ENCODE results near the gene FGD4.
A peak's percentile ranks its signal among the peaks of the same experiment; 100 is the strongest.

Gene FGD4

GRCh38 chr12:32460638-32461037 lies 61.3 kb downstream of the FGD4 start:
- no peak for DNase-seq

DNA sequence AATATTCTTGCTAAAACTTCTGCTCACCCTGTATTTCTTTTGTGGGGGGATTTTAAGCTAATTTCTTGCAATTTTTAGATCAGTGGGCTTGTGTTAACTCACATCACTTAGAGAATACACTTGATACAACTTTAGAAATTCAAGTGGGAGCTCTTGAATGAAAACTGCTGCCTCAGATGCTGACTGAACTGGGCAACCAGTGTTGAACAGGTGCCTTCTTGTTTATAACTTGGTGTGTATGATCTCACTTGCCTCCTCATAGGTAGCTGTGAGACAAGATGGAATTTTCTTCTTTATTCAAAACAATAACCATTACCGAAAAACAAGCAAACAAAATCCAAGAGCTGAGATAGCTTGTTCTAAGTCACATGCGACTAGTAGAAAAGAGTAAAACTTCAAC lies 63.5 kb downstream of the FGD4 start:
- no peak for DNase-seq

GRCh38 chr12:32466187-32466586 lies 66.8 kb downstream of the FGD4 start:
- no peak for DNase-seq

DNA sequence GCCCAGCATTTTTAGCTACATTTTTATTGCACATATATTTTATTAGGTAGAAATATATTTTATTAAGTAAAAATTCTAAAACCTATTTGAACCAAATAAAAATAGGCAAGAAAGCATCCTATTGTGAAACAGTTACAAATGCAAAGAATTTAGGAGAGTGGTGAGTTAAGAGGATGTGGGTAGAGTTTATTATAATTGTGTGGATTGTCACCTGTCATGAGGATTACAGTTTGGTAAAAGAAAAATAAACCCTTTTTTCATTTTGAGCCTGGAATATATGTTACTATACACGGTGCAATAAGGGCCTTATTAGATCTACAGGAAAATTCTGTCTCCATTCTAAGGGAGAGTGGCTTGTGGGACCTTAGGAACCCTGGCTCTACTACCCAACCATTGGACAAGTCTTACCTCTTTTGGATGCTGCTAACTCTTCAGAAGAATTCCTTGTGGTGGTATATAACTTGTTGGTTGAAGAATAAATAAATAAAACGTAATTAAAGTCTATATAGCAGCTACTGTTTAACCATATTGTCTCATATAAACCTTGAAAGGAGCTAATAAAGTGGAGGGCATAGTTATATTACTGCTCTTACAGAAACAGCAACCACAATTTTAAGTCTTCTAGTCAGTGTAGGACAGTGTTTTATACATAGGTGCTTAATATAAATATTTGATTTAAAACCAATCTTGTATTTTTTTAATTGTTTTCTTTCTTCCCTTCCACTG lies 67.8 kb downstream of the FGD4 start:
- no peak for DNase-seq

DNA sequence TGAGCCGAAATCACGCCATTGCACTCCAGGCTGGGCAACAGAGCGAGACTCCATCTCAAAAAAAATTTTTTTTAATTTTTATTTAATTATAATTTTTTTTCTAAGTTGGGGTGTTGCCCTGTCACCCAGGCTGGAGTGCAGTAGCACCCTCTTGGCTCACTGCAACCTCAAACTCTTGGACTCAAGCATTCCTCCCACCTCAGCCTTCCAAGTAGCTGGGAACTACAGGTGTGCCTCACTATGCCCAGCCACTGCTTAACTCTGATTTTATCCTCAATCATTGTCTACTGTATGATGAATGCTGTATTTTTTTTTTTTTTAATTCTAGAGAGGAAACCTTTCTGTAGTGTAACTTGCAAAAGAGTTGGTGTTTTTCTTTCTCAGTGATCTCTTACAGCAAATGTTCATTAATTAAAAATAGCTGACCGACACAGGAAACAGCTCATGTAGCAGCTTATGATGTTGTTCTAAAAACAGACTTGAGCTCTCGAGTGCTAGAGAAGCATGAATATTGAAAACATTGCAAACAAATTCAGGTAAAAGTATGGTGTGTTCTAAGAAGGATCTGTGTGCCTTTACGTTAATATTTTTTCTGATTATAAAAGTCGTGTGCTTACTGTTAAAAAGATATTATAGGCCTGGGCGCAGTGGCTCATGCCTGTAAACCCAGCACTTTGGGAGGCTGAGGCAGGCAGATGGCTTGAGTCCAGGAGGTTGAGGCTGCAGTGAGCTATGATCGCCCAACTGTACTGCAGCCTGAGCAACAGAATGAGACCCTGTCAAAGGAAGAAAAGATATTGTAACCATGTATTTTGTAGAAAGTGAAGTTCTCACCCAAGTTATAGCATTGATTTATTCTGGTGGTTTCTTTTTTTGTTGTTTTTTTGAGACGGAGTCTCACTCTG lies 68.9 kb downstream of the FGD4 start:
- no peak for DNase-seq

- no peak for DNase-seq
Measured at GRCh38 chr12:32470936-32471470, 71.6 kb downstream of the FGD4 start.

- no peak for DNase-seq
Measured at GRCh38 chr12:32471591-32472001, 72.2 kb downstream of the FGD4 start.

DNA sequence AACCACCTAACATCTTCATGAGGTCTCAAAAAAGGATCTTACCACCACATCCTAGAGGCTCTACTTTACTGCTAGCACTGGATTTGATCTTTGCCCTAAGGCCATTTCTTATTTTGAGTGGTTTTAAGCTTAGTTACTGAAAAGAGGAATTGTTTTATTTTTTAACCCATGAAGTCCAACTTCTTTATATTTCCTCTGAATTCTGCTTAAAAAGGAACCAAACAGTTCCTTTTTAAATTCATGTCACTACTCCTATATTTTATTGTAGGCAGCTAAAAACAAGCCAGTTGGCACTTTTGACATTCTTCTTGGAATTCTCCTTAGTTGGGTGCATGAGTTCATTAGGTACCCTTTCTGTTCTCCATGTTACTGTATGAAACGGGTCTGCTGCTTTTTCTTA lies 76.4 kb downstream of the FGD4 start:
- DNase-seq: no peak

GRCh38 chr12:32476446-32476845 lies 77.1 kb downstream of the FGD4 start:
- no peak for DNase-seq

- DNase-seq: no peak
Measured at GRCh38 chr12:32477714-32478113, 78.4 kb downstream of the FGD4 start.

DNA sequence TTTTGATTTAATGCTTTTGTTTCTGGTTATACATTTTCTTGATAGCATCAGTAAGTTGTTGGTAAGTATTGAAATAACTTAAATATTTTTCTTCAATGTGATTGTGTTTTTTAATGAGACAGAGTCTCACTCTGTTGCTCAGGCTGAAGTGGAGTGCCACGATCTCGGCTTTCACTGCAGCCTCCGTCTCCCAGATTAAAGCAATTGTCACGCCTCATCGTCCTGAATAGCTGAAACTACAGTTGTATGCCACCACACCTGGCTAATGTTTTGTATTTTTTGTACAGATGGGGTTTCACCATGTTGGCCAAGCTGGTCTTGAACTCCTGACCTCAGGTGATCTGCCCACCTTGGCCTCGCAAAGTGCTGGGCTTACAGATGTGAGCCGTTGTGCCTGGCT lies 78.8 kb downstream of the FGD4 start:
- no peak for DNase-seq

DNA sequence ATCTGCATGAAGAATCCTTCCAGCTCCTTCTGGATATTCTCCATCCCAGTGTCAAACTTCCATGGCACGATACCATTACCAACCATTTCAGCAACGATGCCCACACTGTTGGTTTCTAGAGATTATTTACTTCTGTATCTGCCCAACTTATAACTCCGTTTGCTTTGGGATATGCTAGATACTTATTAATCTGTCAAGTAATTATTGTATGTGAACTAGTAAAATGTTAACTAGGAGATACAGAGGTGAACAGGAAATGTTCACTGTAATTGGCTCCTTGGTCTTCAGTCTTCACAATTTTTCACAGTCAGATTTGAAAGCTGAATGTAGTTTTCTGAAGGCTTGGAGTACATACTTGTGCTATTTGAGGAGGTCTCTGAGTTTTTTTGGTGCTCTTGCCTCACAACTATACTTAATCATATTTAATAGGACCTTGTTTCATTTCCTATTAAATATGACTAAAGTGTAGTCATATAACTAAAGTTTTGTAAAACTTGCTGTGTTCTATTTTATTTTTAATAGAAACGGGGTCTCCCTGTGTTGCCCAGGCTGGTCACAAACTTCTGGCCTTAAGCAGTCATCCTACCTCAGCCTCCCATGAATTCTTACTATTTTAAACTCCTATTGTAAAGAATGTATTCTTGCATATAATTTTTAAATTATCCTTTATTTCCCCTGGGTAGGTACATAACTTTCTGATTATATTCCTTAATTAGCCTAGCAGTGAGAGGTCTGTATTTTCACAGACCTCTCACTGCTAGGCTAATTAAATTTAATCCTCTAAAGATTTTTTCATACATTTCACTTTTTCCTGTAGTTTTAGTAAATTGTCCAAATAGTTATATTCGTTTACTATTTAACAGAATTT lies 79.7 kb downstream of the FGD4 start:
- no peak for DNase-seq

GRCh38 chr12:32482226-32482625 lies 82.9 kb downstream of the FGD4 start:
- DNase-seq: no peak

GRCh38 chr12:32483499-32483898 lies 84.1 kb downstream of the FGD4 start:
- no peak for DNase-seq

DNA sequence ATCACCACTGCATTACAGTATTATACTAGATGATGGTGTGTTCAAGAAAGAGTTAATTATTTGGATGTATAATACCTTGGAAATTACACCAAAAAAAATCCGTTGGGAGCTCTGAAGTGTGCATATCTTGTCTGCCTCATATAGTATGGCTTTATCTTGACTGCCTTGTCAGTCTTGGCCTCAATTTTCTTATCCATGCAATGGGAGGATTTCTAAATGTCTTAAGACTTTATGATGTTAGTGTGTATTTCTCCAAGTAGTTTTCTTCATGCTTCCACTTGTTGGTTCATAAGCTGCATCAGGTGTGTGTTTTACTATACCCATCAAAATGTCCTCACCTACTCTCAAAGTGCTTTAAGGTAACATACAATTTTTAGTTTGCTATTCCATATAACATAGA lies 84.6 kb downstream of the FGD4 start:
- DNase-seq: no peak

- DNase-seq: no peak
Measured at GRCh38 chr12:32486158-32486557, 86.8 kb downstream of the FGD4 start.

GRCh38 chr12:32488132-32488531 lies 88.8 kb downstream of the FGD4 start:
- DNase-seq: no peak

DNA sequence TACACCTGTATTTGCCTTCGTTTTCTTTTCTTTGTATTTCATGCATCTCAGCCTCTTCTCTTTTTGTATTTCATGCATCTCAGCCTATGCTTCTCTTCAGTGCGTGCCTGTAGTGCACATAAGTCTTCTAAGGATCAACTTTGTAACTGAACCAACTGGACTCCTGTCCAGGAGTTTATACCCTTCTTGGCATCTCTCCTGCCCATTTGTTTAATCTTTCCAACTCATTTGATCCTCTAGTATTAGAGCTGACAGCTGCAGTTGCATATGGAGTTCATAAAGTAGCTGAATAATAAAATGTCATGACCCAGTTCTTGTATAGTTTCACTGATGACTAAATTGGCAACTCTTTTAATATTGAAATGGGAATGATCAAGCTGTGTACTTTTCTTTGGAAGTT lies 89.7 kb downstream of the FGD4 start:
- no peak for DNase-seq

GRCh38 chr12:32490801-32491200 lies 91.4 kb downstream of the FGD4 start:
- DNase-seq: no peak

DNA sequence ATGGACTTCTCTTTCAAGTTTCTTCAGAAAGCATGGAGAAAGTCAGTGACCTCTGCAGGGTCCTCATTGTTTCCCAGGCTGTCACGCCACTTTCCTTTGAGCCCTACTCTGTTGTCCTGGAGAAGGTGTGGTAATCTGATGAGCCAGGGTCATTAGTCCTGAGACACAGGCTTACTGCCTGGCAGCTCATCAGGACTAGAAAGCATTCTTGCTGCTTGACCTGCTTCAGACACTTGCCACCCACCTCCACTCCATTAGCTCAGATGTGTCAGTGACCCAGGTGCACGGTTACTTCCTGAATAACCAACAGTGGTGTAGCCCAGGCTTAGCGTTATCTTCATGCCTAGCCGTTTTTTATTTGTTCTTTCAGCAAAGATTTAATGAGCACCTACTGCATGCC lies 93.9 kb downstream of the FGD4 start:
- DNase-seq: no peak

- peak; percentile 17 for DNase-seq
Measured at GRCh38 chr12:32494656-32495055, 95.3 kb downstream of the FGD4 start.

DNA sequence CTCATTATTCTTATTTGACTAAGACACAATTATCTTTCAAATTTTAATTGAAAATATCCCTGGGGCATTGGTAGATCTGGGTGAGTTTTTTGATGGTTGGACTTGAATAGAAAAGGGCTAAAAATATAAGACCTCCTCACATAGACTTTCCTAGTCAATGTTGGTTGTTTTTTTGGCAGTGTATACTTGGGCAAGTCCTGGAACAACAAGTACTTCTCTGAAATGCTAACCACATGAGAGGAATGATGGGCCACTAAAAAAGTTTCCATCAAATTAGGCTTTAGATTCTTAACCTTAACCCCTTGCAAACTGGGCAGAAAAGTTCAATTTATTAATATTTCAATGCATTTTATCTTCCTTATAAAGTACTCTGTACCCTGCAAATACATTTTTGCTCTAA lies 97.6 kb downstream of the FGD4 start:
- no peak for DNase-seq

DNA sequence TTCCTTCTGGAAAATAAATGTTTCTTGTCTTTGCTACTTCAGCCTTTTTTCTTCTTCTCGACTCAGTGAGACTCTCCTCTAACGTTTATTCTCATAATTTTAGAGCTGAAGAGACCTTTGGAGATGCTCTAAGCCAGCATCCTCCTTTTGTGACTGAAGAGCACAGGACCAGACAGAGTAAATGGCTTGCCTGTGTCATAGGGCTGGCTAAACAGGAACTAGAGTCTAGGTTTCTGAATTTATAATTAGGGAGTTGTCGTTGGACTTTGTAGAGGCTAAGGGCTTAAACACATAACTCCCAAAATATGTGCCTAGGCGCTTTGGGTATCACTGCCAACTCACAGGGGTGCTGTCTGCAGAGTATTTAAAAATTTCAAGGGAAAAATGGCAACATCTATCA lies 98.5 kb downstream of the FGD4 start:
- DNase-seq: no peak
